Activated CD4-positive, alpha-beta memory T cell treated with anti-CD3 and anti-CD28 coated beads for 36 hours (primary cell): ENCODE results near the gene DAGLA. TPM values are rescaled to one million over a fixed set of nuclear protein-coding genes. Genes with fewer than 3 reads are reported as not detected.

Source experiments
- CTCF ChIA-PET: fragments of 350-600 bp; sonication (Branson Sonifier 250); formaldehyde crosslinking; loops from one replicate; lab custom pipeline; 2021; ENCODE audit warnings: antibody characterized with exemption, inconsistent platforms; lab: Charles Lee
- POLR2A ChIA-PET: fragments of 350-600 bp; sonication (Branson Sonifier 250); formaldehyde crosslinking; loops from one replicate; lab custom pipeline; 2021; ENCODE audit warnings: antibody characterized with exemption; lab: Charles Lee
- DNase-seq: peaks from one replicate; pipeline ENCODE4 v3.0.0-alpha.2; 2020
- H3K27ac Mint-ChIP-seq: one replicate; pipeline ENCODE4 v1.8.0; 2021; ENCODE audit warnings: mixed read lengths
- H3K27me3 Mint-ChIP-seq: one replicate; pipeline ENCODE4 v1.8.0; 2021; ENCODE audit warnings: mixed read lengths
- H3K36me3 Mint-ChIP-seq: one replicate; pipeline ENCODE4 v1.8.0; 2021; ENCODE audit warnings: mixed read lengths
- H3K4me1 Mint-ChIP-seq: one replicate; pipeline ENCODE4 v1.8.0; 2021; ENCODE audit warnings: low read depth, mixed read lengths
- H3K4me3 Mint-ChIP-seq: one replicate; pipeline ENCODE4 v1.8.0; 2021; ENCODE audit warnings: mild to moderate bottlenecking, mixed read lengths
- H3K9me3 Mint-ChIP-seq: one replicate; pipeline ENCODE4 v1.8.0; 2021; ENCODE audit warnings: mixed read lengths
- intact Hi-C: fragments of 100-400 bp; cut with micrococcal nuclease; formaldehyde crosslinking; loops from one replicate; pipeline ENCODE4 v1.15.1; 2023
- total RNA-seq, 2 experiments: library from RNA; stranded (reverse); gene quantifications; one replicate each; pipeline ENCODE4 v1.2.3, GENCODE V29; 2021

DAGLA gene
- total RNA-seq, 2 experiments from 2014 or later = 0.12 to 0.15 TPM

DNA sequence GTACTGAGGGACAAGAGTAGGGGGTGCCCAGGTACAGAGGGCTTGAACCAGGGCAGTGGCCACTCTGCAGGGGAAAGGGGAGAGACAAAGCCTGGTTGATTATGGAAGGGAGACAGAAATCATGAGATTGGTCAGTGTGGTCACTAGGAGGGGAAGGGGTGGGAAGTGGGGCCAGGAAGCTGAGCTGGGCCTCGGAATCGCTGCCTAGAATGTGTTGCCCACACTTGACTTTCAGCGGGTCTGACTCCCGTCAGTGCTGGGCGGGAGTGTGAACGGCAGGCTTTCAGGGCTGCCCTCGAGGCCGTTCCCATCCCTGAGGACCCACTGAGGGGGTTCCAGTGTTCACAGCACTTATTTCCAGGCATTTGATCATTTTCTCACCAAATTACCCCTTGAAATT, 5.9 kb downstream of the DAGLA start:
- Mint-ChIP-seq H3K4me3 (no peak overlapping the region), H3K27ac (no peak overlapping the region), H3K36me3 (no peaks in the 10 kb centered on the region), H3K27me3 (peaks cover 2% of the 10 kb centered on the region), H3K4me1 (no peaks in the 10 kb centered on the region), H3K9me3 (no peaks in the 10 kb centered on the region)
- DNase-seq = no peak
- intact Hi-C loops = no loop called here
- ChIA-PET CTCF (no interaction called here), POLR2A (no interaction called here)

DNA sequence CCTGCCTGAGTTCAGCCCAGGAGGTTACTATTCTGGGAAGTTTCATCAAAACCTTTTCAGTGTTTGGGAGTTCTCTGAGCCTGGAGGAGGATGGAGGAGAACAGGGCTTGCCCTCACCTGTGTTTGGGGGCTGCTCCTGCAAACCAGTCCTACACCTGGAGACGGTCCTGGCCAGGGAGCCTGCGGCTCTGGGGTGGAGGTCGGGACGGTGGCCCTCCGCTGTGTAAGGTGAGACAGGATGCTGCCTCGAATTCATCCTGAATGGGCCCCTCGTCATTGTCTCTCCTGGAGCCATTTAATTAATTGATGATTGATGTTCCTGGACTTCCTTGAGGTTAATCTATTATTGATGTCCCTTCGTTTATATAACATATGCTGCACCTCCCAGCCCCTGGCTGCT, 6.3 kb downstream of the DAGLA start:
- no peak overlapping the region for H3K4me3 Mint-ChIP-seq
- POLR2A ChIA-PET = no interaction called here
- peaks cover 2% of the 10 kb centered on the region for H3K27me3 Mint-ChIP-seq
- CTCF ChIA-PET = no interaction called here
- H3K9me3 Mint-ChIP-seq = no peaks in the 10 kb centered on the region
- intact Hi-C loops = no loop called here
- H3K27ac Mint-ChIP-seq = no peak overlapping the region
- H3K36me3 Mint-ChIP-seq = no peaks in the 10 kb centered on the region
- DNase-seq = no peak
- H3K4me1 Mint-ChIP-seq = no peaks in the 10 kb centered on the region

DNA sequence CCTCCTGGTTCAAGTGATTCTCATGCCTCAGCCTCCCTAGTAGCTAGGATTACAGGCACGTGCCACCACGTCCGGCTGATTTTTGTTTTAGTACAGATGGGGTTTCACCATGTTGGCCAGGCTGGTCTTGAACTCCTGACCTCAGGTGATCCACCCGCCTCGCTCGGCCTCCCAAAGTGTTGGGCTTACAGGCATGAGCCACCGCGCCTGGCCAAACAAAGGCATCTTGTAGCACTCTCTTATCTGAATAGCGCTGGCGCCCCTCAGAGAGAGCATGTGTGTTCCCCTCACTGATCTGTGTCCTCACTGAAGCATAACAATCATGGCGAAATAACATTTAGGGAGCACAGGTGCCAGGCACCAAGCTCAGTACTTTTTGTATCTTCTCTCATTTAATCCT, 7.2 kb downstream of the DAGLA start:
- no peak for DNase-seq
- Mint-ChIP-seq H3K27ac (no peak overlapping the region), H3K4me1 (no peaks in the 10 kb centered on the region), H3K9me3 (no peaks in the 10 kb centered on the region), H3K36me3 (no peaks in the 10 kb centered on the region), H3K4me3 (no peak overlapping the region), H3K27me3 (no peaks in the 10 kb centered on the region)
- intact Hi-C loops = no loop called here
- ChIA-PET CTCF (no interaction called here), POLR2A (interaction anchor here (0.7 kb wide), 1 partner anchor 187 kb away, joined by 3 read pairs; no protein-coding TSS in a partner anchor)

DNA sequence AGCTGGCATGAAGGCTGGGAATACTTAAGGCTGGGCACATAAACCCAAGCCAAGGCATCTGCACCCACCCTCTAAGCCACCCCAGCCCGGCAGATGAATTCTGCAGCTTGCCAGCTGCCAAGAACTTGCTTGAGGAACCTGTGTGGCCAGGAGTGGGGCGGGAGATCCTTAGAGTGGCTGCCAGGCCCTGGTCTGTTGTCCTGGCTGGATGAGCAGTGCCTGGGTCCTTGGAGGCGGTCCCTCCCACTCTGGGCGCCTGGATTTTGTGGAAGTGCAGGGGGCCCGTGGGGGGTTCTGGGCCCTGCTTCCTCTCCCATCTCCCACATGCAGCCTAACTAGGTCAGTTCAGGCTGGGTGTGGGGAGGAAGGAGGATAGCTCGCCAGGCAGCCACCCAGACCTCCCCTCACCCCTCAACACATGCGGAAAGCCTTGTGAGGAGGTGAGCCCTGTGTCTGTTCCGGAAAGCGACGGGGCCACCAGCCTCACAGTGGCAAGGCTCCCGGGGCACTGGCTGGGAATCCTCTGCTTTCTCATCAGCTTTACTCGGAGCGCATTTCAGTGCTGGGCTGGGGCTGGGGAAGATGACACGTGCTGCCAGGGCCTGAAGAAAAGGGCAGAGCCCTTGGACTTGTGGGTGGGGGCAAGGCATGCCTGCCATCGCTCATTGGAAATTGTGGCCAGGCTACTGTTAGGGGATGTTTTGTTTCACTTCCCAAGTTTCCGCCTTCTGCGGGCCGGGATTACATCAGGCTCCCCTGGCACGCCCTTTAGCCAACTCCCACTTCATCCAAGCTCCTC, 8.4 kb downstream of the DAGLA start:
- Mint-ChIP-seq H3K4me3 (no peak overlapping the region), H3K9me3 (no peaks in the 10 kb centered on the region), H3K4me1 (no peaks in the 10 kb centered on the region), H3K36me3 (no peaks in the 10 kb centered on the region), H3K27me3 (no peaks in the 10 kb centered on the region), H3K27ac (no peak overlapping the region)
- DNase-seq = no peak
- intact Hi-C loops = no loop called here
- ChIA-PET CTCF (interaction anchor here (1.2 kb wide), 1 partner anchor 45 kb away, joined by 4 read pairs; no protein-coding TSS in a partner anchor), POLR2A (no interaction called here)

DNA sequence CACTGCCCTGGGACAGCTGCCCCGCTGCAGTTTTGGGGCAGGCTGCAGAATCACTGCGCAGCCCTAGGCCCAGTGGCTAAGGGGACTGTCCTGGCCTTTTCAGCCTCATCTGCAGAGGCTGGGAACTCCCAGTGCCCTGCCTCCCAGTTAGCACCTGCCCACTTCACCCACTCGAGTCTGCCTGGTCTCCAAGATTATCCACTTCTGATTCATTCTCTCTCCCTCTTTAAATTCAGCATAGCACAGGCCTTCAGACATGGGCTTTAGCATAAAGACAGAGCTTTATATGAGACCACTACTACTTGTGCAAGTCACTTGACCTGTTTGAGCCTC, 8.9 kb downstream of the DAGLA start:
- intact Hi-C loops = no loop called here
- H3K4me1 Mint-ChIP-seq = no peaks in the 10 kb centered on the region
- no peak for DNase-seq
- H3K27me3 Mint-ChIP-seq = no peaks in the 10 kb centered on the region
- ChIA-PET POLR2A (no interaction called here), CTCF (interaction anchor here (1.2 kb wide), 1 partner anchor 44 kb away, joined by 4 read pairs; no protein-coding TSS in a partner anchor)
- H3K27ac Mint-ChIP-seq = no peak overlapping the region
- no peaks in the 10 kb centered on the region for H3K9me3 Mint-ChIP-seq
- H3K36me3 Mint-ChIP-seq = no peaks in the 10 kb centered on the region
- no peak overlapping the region for H3K4me3 Mint-ChIP-seq

DNA sequence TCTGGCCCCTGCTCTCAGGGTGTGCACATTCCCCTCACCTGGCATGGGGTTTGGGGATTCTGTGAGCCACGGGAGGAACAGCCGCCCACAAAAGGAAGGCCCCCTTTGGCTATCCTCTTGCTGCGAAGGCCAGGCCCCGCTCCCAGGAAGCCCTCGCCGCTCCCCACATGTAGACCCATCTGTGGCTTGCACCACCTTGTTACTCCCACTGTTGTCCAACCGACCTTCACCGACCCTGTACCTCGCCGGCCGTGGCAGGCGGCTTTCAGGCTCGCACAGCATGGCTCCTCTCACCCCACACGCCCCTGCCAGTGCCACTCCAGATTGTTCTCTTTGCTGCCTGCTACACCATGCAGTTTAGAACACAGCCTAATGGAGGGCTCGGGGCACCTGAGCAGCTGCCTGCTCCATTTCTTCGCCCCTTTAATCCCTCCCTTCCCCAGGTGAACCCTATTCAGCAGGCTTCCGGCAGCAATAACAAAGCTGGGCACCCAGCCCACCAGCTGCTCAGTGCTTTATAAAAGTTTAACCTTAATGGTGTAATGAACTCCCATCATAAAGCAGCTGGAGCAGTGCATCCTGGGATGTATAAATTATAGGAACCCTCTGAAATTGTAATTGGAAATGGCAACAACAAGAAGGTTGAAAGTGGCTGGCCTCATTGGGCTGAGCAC, 10.7 kb downstream of the DAGLA start:
- DNase-seq = no peak
- Mint-ChIP-seq H3K4me1 (peaks cover 4% of the 10 kb centered on the region), H3K4me3 (no peak overlapping the region), H3K27ac (no peak overlapping the region), H3K9me3 (no peaks in the 10 kb centered on the region), H3K27me3 (no peaks in the 10 kb centered on the region), H3K36me3 (no peaks in the 10 kb centered on the region)
- POLR2A ChIA-PET = no interaction called here
- CTCF ChIA-PET = interaction anchor here (1.0 to 1.1 kb wide), 2 partner anchors 42 to 104 kb away, joined by 3 read pairs; no protein-coding TSS in a partner anchor
- intact Hi-C loops = no loop called here

DNA sequence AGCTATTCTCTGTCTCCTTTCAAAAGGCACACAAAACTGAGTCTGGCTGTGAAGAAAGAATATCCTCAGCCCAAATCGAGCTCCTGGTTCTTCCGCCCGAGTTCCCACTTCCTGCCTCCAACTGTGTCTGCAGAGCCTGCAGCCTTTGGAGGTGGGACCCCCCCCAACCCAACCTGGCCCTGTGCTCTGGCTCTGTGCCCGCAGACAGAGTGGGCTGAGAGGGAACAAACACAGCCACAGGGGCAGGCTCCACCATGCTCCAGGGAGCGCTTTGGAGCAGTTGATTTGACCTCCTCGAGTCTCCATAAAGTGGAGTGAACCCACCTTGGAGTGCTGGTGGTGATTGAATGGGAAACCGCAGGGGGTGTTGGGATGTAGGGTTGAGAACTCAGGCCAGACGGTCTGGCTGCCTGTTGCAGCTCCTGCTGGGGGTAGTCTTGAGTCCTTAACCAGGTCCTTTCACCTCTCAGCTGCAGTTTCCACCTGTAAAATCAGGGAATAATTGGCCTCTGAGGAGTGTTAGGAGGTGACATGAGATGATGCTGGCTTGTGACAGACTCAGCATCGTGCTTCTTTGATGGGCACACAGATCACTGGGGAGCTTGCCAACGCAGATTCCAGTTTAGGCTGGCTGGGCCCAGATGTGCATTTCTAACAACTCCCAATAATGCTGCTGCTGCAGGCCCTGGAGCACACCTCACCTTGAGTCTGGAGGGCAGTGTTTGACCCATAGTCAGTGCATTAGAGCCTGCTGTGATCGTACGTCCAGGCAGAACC, 11.4 kb downstream of the DAGLA start:
- CTCF ChIA-PET = interaction anchor here (0.8 to 1.2 kb wide), 4 partner anchors 10 to 104 kb away, joined by 3 to 4 read pairs (median 3); no protein-coding TSS in a partner anchor
- H3K27me3 Mint-ChIP-seq = no peaks in the 10 kb centered on the region
- H3K36me3 Mint-ChIP-seq = no peaks in the 10 kb centered on the region
- POLR2A ChIA-PET = no interaction called here
- peaks cover 10% of the 10 kb centered on the region for H3K4me1 Mint-ChIP-seq
- no peaks in the 10 kb centered on the region for H3K9me3 Mint-ChIP-seq
- DNase-seq = no peak
- no peak overlapping the region for H3K4me3 Mint-ChIP-seq
- no peak overlapping the region for H3K27ac Mint-ChIP-seq
- intact Hi-C loops = no loop called here

DNA sequence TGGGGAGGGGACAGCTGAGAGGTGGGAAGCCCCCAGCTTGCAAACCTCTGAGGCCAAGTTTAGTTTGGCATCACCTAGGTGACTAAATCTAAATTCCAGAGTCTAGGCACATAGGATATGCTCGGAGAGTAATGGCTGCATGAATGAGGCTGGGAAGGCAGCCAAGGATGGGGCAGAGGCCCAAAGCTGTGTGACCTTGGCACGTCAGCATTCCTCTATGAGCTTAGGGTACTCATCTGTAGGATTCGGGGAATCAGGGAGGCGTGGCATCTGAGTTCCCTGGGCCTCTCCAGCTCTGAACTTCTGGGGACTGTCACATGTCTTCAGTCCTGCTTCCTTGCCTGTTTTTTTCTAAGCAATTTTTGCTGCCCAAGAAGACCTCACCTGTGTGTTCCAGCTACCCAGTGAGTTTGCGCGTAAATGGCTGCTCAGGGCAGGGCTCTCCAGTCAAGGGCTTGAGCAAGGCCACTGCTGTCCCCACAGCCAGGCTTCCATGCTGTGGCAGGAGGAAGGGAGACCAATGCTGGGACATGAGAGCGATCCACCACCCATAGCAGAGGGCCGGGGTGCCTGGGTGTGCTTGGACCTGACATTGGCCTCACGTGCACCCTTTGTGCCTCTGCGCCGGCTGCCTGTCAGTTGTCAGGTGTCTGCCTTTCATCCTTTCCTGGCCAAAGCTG, 13.9 kb downstream of the DAGLA start:
- Mint-ChIP-seq H3K9me3 (no peaks in the 10 kb centered on the region), H3K4me1 (peaks cover 22% of the 10 kb centered on the region)
- POLR2A ChIA-PET = interaction anchor here (1.9 kb wide), 1 partner anchor 11 kb away, joined by 7 read pairs; no protein-coding TSS in a partner anchor

DNA sequence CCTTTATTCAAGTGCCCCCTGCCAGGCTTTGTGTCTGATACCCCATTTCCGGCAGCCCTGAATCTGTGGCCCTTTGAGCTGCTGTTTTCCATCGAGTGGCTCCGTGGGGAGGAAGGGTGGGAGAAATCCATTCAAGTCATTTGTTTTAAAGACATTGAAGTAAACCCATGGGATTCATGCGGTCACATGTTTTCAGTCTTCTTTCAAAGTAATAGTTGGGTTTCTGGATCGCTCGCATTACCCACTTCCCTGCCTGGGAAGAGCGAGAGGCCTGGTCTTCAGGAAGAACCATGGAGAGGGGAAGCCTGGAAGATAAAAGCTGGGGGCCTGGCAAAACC, 14.4 kb downstream of the DAGLA start:
- Mint-ChIP-seq H3K4me1 (peaks cover 22% of the 10 kb centered on the region), H3K4me3 (no peak overlapping the region), H3K36me3 (no peaks in the 10 kb centered on the region), H3K27ac (no peak overlapping the region), H3K9me3 (no peaks in the 10 kb centered on the region), H3K27me3 (no peaks in the 10 kb centered on the region)
- no peak for DNase-seq
- ChIA-PET POLR2A (interaction anchor here (1.9 kb wide), 1 partner anchor 11 kb away, joined by 7 read pairs; no protein-coding TSS in a partner anchor), CTCF (interaction anchor here (0.7 to 1.9 kb wide), 6 partner anchors 11 to 178 kb away, joined by 3 to 5 read pairs (median 3); partner anchors contain the start of gene DAGLA)
- intact Hi-C loops = no loop called here

More for the DNA sequence above, 13.9 kb downstream of the DAGLA start:
- no peaks in the 10 kb centered on the region for H3K36me3 Mint-ChIP-seq
- no peak overlapping the region for H3K4me3 Mint-ChIP-seq
- H3K27me3 Mint-ChIP-seq = no peaks in the 10 kb centered on the region
- CTCF ChIA-PET = interaction anchor here (1.1 to 1.9 kb wide), 3 partner anchors 14 to 177 kb away, joined by 3 to 5 read pairs (median 4); partner anchors contain the start of gene DAGLA
- DNase-seq = no peak
- no peak overlapping the region for H3K27ac Mint-ChIP-seq
- intact Hi-C loops = no loop called here

DNA sequence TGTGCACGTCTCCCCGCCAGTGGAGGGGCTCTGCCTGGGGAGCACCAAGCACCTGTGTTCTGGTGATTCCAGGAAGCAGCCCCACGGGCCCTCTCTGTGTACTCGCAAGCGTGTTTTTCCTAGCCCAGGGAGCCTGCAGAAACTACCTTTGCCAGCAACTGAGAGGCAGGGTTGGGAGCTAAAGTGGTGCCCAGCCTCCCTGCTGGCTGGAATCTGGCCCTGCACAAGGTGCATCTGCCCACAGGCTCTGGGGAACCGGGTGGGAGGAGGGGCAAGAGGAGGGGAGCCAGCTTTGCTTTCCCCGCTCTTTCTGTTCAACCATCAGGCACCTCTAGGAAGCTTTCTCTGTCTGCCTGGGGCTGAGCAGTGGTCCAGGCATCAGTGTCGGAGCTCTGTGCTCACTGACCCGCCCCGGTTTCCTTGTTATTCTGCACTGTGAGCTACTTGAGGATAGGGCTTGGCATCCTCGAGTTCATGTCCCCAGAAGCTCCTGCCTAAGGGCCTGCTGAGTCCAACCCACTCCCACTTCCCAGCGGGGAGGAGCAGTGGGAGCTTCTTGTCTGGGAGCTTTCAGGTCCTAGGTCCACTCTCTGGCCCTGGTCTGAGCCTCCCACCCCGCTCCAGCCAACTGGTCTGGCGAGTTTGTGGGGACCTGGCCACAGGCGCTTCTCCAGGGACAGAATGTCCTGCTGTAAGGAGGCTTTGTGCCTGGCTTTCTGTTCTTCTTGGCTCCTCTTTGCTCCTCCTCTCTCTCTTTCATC, 14.9 kb downstream of the DAGLA start:
- Mint-ChIP-seq H3K36me3 (no peaks in the 10 kb centered on the region), H3K4me1 (peaks cover 22% of the 10 kb centered on the region), H3K9me3 (no peaks in the 10 kb centered on the region), H3K27ac (peak overlapping the region; percentile 62), H3K4me3 (no peak overlapping the region), H3K27me3 (no peaks in the 10 kb centered on the region)
- DNase-seq = no peak
- intact Hi-C loops = no loop called here
- CTCF ChIA-PET = interaction anchor here (0.7 to 1.9 kb wide), 5 partner anchors 11 to 178 kb away, joined by 3 to 5 read pairs (median 3); no protein-coding TSS in a partner anchor
- POLR2A ChIA-PET = interaction anchor here (1.9 kb wide), 1 partner anchor 12 kb away, joined by 7 read pairs; no protein-coding TSS in a partner anchor

DNA sequence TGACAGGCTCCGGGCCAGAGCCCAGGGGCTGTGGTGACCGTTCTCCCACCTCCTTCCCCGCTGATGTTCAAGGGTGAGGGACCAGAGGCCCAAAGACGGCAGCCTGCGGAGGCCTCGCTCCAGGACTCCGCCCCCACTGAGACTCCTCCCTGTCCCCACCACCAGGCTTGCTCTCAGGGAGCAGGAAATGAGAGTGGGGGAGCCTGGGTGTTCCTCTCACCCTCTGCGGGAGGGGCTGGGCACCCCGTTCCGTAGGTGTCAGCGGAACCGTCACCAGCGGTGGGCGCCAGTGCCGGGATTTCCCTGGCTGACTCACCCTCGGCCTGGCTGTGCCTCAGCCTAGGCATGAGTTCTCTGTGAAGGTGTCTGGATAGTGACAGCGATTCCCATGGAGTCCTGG, 15.7 kb downstream of the DAGLA start:
- POLR2A ChIA-PET = interaction anchor here (1.9 kb wide), 1 partner anchor 12 kb away, joined by 7 read pairs; no protein-coding TSS in a partner anchor
- Mint-ChIP-seq H3K27ac (peak overlapping the region; percentile 62), H3K4me3 (peak overlapping the region; percentile 32)

More for the DNA sequence above, 15.7 kb downstream of the DAGLA start:
- Mint-ChIP-seq H3K27me3 (no peaks in the 10 kb centered on the region), H3K4me1 (peaks cover 22% of the 10 kb centered on the region), H3K9me3 (no peaks in the 10 kb centered on the region), H3K36me3 (no peaks in the 10 kb centered on the region)
- peak; percentile 97 for DNase-seq
- intact Hi-C loops = loop anchor here (1.0 kb wide), 1 partner anchor 37 kb away; no protein-coding TSS in a partner anchor
- CTCF ChIA-PET = no interaction called here
